Stimulated activated CD8-positive, alpha-beta memory T cell treated with anti-CD3 and anti-CD28 coated beads, Interleukin-12 subunit alpha, Interleukin-12 subunit beta, amount 100 ng/mL, for 24 hours (primary cell): ENCODE data around the gene DOK7.

Experiments
- DNase-seq: peaks from one replicate; pipeline ENCODE4 v3.0.0-alpha.2; 2020; ENCODE audit errors: extremely low read depth

Gene DOK7

GRCh38 chr4:3462790-3463415 is at the start of gene DOK7:
Gene DOK7, plus strand, starts transcription at chr4:3463306. Its CDS starts 70 bp downstream, at chr4:3463376.
- DNase-seq: no peak

- no peak for DNase-seq
Observed at GRCh38 chr4:3413675-3414420, 49.3 kb upstream of the DOK7 start.

- DNase-seq: no peak
Observed at GRCh38 chr4:3414421-3415279, 48.5 kb upstream of the DOK7 start.

- no peak for DNase-seq
Observed at GRCh38 chr4:3415471-3416141, 47.5 kb upstream of the DOK7 start.

GRCh38 chr4:3416270-3416669 is 46.8 kb upstream of the DOK7 start:
- DNase-seq: no peak

GRCh38 chr4:3416821-3417221 is 46.3 kb upstream of the DOK7 start:
- DNase-seq: no peak

GRCh38 chr4:3417448-3417847 is 45.7 kb upstream of the DOK7 start:
- DNase-seq: no peak

- no peak for DNase-seq
Observed at GRCh38 chr4:3418029-3418762, 44.9 kb upstream of the DOK7 start.

GRCh38 chr4:3419836-3420605 is 43.1 kb upstream of the DOK7 start:
- no peak for DNase-seq

GRCh38 chr4:3420606-3420955 is 42.5 kb upstream of the DOK7 start:
- DNase-seq: no peak

- DNase-seq: no peak
Observed at GRCh38 chr4:3420956-3421355, 42.1 kb upstream of the DOK7 start.

- DNase-seq: no peak
Observed at GRCh38 chr4:3421470-3421869, 41.6 kb upstream of the DOK7 start.

GRCh38 chr4:3422241-3422801 is 40.8 kb upstream of the DOK7 start:
- DNase-seq: no peak

GRCh38 chr4:3422808-3423297 is 40.3 kb upstream of the DOK7 start:
- no peak for DNase-seq

GRCh38 chr4:3423406-3423805 is 39.7 kb upstream of the DOK7 start:
- DNase-seq: no peak

GRCh38 chr4:3423952-3424351 is 39.2 kb upstream of the DOK7 start:
- no peak for DNase-seq

- no peak for DNase-seq
Observed at GRCh38 chr4:3424522-3425095, 38.5 kb upstream of the DOK7 start.

GRCh38 chr4:3426465-3427133 is 36.5 kb upstream of the DOK7 start:
- no peak for DNase-seq

GRCh38 chr4:3427134-3427476 is 36.0 kb upstream of the DOK7 start:
- no peak for DNase-seq
